Osteoblast (primary cell): ENCODE data around the gene YPEL5. TPM values are rescaled to one million over a fixed set of nuclear protein-coding genes. Genes with fewer than 3 reads are reported as not detected.

Experiments used
- DNase-seq: peaks from one replicate; pipeline ENCODE4 v3.0.0; 2011; ENCODE audit warnings: low spot score, mixed read lengths; ENCODE audit not compliant: insufficient read length; ENCODE audit errors: missing footprints
- H2AFZ ChIP-seq: 2 replicates; pipeline ENCODE4 v1.6.0; 2011; ENCODE audit warnings: mild to moderate bottlenecking, low read length
- H3K27ac ChIP-seq: 2 replicates; pipeline ENCODE4 v1.5.1; 2011; ENCODE audit warnings: mild to moderate bottlenecking, low read depth, low read length, moderate library complexity
- H3K27me3 ChIP-seq: 2 replicates; pipeline ENCODE4 v1.6.0; 2012; ENCODE audit warnings: mild to moderate bottlenecking, control low read depth, inconsistent platforms, low read length, moderate library complexity; ENCODE audit not compliant: insufficient read depth
- H3K36me3 ChIP-seq: 2 replicates; pipeline ENCODE4 v1.5.1; 2011; ENCODE audit warnings: mild to moderate bottlenecking, low read length, control low read depth, moderate library complexity; ENCODE audit not compliant: insufficient read depth
- H3K4me1 ChIP-seq: 2 replicates; pipeline ENCODE4 v1.5.1; 2011; ENCODE audit warnings: mild to moderate bottlenecking, low read length, control low read depth, moderate library complexity; ENCODE audit not compliant: insufficient read depth
- H3K4me2 ChIP-seq: 2 replicates; pipeline ENCODE4 v1.6.0; 2011; ENCODE audit warnings: mild to moderate bottlenecking, low read length; ENCODE audit not compliant: insufficient read depth
- H3K4me3 ChIP-seq: fragments of 200-600 bp; sonication (generic); 3 replicates; pipeline ENCODE4 v1.5.1; 2012; ENCODE audit warnings: mild to moderate bottlenecking, low read length, inconsistent platforms; ENCODE audit not compliant: insufficient read depth
- H3K79me2 ChIP-seq: 2 replicates; pipeline ENCODE4 v1.6.0; 2012; ENCODE audit warnings: mild to moderate bottlenecking, low read length, control low read depth, inconsistent platforms; ENCODE audit not compliant: insufficient read depth
- H3K9me3 ChIP-seq: 2 replicates; pipeline ENCODE4 v1.5.1; 2011; ENCODE audit warnings: low read depth, low read length, control low read depth
- H4K20me1 ChIP-seq: 2 replicates; pipeline ENCODE4 v1.6.0; 2012; ENCODE audit warnings: mild to moderate bottlenecking, low read length, control low read depth; ENCODE audit not compliant: insufficient read depth
- CTCF ChIP-seq: IDR thresholded peaks from 2 replicates; pipeline ENCODE4 v1.5.1; 2011; ENCODE audit warnings: mild to moderate bottlenecking, low read depth, low read length, moderate library complexity; ENCODE audit errors: extremely low read depth
- total RNA-seq: library from RNA; depleted of rRNA; stranded (reverse); fragments of >200 nt; gene quantifications from 2 replicates; pipeline ENCODE4 v1.2.3, GENCODE V29; 2012

The YPEL5 gene
- total RNA-seq, 1 donor = 92.3 TPM

DNA sequence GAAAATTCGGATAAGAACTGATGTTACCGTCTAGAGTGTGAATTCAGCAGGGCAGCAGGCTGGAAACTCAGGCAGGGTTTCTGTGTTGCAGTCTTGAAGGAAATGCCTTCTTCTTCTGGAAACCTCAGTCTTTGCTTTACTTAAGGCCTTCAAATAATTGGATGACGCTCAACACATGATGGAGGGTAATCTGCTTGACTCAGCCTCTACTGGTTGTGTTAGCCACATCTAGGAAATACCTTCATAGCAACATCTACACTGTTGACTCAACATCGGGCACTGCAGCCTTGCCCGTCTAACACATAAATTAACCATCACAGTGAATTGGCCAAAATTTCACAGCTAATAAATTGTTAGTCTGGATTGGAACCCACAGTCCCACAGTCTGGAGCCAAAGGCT lies 37.2 kb downstream of the YPEL5 start:
- TF ChIP-seq CTCF = no peak
- DNase-seq = no peak
- H3K4me1 ChIP-seq = no peaks in the 10 kb centered on the region

GRCh38 chr2:30185178-30185577 lies 38.4 kb downstream of the YPEL5 start:
- DNase-seq = no peak
- Histone ChIP-seq H4K20me1 (no peaks in the 10 kb centered on the region), H3K79me2 (no peaks in the 10 kb centered on the region), H2AFZ (no peak overlapping the region), H3K9me3 (no peaks in the 10 kb centered on the region), H3K4me2 (no peak overlapping the region), H3K4me3 (no peak overlapping the region), H3K4me1 (no peaks in the 10 kb centered on the region), H3K36me3 (no peaks in the 10 kb centered on the region), H3K27me3 (peaks cover 15% of the 10 kb centered on the region), H3K27ac (no peak overlapping the region)
- TF ChIP-seq CTCF = no peak

More for the DNA sequence above, 37.2 kb downstream of the YPEL5 start:
- no peaks in the 10 kb centered on the region for H3K9me3 ChIP-seq
- no peaks in the 10 kb centered on the region for H3K79me2 ChIP-seq
- H2AFZ ChIP-seq = no peak overlapping the region
- peaks cover 19% of the 10 kb centered on the region for H3K27me3 ChIP-seq
- no peaks in the 10 kb centered on the region for H4K20me1 ChIP-seq
- no peak overlapping the region for H3K4me3 ChIP-seq
- H3K4me2 ChIP-seq = no peak overlapping the region
- no peak overlapping the region for H3K27ac ChIP-seq
- no peaks in the 10 kb centered on the region for H3K36me3 ChIP-seq

- Histone ChIP-seq H3K79me2 (no peaks in the 10 kb centered on the region), H3K9me3 (no peaks in the 10 kb centered on the region), H4K20me1 (no peaks in the 10 kb centered on the region), H3K27ac (no peak overlapping the region), H2AFZ (no peak overlapping the region), H3K4me3 (no peak overlapping the region), H3K36me3 (no peaks in the 10 kb centered on the region), H3K27me3 (peaks cover 15% of the 10 kb centered on the region), H3K4me2 (no peak overlapping the region), H3K4me1 (no peaks in the 10 kb centered on the region)
- DNase-seq = no peak
- no peak for TF ChIP-seq CTCF
Observed at GRCh38 chr2:30188292-30188691, 41.5 kb downstream of the YPEL5 start.

GRCh38 chr2:30190637-30191036 lies 43.8 kb downstream of the YPEL5 start:
- no peaks in the 10 kb centered on the region for H3K9me3 ChIP-seq
- H3K4me3 ChIP-seq = no peak overlapping the region
- TF ChIP-seq CTCF = no peak
- no peaks in the 10 kb centered on the region for H3K79me2 ChIP-seq
- H3K36me3 ChIP-seq = no peaks in the 10 kb centered on the region
- no peak for DNase-seq
- no peaks in the 10 kb centered on the region for H4K20me1 ChIP-seq
- no peaks in the 10 kb centered on the region for H3K4me1 ChIP-seq
- H3K4me2 ChIP-seq = no peak overlapping the region
- H3K27ac ChIP-seq = no peak overlapping the region
- peaks cover 8% of the 10 kb centered on the region for H3K27me3 ChIP-seq
- no peak overlapping the region for H2AFZ ChIP-seq
